ENCODE measurements around the gene SLFN13.

Gene SLFN13

GRCh38 chr17:35486920-35487732, 38.6 kb upstream of the SLFN13 start:
- in situ Hi-C loops (cut with HindIII; ENCODE audit: low sequenced_read_pairs) = no loop called here
- no peak for DNase-seq (ENCODE audit: low read depth)
- TF ChIP-seq, protein P1, sequence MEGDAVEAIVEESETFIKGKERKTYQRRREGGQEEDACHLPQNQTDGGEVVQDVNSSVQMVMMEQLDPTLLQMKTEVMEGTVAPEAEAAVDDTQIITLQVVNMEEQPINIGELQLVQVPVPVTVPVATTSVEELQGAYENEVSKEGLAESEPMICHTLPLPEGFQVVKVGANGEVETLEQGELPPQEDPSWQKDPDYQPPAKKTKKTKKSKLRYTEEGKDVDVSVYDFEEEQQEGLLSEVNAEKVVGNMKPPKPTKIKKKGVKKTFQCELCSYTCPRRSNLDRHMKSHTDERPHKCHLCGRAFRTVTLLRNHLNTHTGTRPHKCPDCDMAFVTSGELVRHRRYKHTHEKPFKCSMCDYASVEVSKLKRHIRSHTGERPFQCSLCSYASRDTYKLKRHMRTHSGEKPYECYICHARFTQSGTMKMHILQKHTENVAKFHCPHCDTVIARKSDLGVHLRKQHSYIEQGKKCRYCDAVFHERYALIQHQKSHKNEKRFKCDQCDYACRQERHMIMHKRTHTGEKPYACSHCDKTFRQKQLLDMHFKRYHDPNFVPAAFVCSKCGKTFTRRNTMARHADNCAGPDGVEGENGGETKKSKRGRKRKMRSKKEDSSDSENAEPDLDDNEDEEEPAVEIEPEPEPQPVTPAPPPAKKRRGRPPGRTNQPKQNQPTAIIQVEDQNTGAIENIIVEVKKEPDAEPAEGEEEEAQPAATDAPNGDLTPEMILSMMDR (IDR thresholded peaks at IDR 0.05; ENCODE audit: low read depth, low read length, missing control alignments) = no peak
- H3K4me3 ChIP-seq (ENCODE audit: low read depth, low read length) = peak overlapping the region; percentile 41

DNA sequence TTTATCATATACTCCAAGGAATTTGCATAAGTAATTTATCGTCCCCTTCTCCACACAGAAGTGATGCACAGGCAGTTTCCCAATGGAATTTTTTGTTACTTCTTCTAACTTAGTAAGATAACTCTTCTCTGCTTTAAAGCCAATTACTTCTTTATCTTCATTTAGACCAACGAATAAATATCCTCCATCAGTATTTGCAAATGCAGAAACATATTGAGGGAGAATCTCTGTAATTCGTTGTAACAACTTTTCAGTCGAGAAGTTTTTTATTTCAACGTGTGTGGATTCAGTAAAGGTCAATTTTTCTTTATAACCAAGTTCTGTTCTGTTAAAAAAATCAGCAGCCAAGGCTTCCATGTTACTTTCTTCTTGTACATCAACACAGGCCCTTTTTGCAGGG, 30.7 kb upstream of the SLFN13 start:
- H3K4me3 ChIP-seq (ENCODE audit: low read depth, low read length) = no peak overlapping the region
- TF ChIP-seq, protein P1 (IDR thresholded peaks at IDR 0.05; ENCODE audit: low read depth, low read length, missing control alignments) = no peak
- in situ Hi-C loops (cut with HindIII; ENCODE audit: low sequenced_read_pairs) = no loop called here
- no peak for DNase-seq (ENCODE audit: low read depth)

- TF ChIP-seq, protein P1 (IDR thresholded peaks at IDR 0.05; ENCODE audit: low read depth, low read length, missing control alignments) = no peak
- H3K4me3 ChIP-seq (ENCODE audit: low read depth, low read length) = no peak overlapping the region
- in situ Hi-C loops (cut with HindIII; ENCODE audit: low sequenced_read_pairs) = no loop called here
- no peak for DNase-seq (ENCODE audit: low read depth)
These were observed 28.7 kb upstream of the SLFN13 start for GRCh38 chr17:35477248-35477647.

GRCh38 chr17:35476283-35476820, 27.8 kb upstream of the SLFN13 start:
- TF ChIP-seq, protein P1 (IDR thresholded peaks at IDR 0.05; ENCODE audit: low read depth, low read length, missing control alignments) = no peak
- no peak for DNase-seq (ENCODE audit: low read depth)
- in situ Hi-C loops (cut with HindIII; ENCODE audit: low sequenced_read_pairs) = no loop called here
- no peak overlapping the region for H3K4me3 ChIP-seq (ENCODE audit: low read depth, low read length)

- DNase-seq (ENCODE audit: low read depth) = no peak
- in situ Hi-C loops (cut with HindIII; ENCODE audit: low sequenced_read_pairs) = no loop called here
- no peak overlapping the region for H3K4me3 ChIP-seq (ENCODE audit: low read depth, low read length)
- TF ChIP-seq, protein P1 (IDR thresholded peaks at IDR 0.05; ENCODE audit: low read depth, low read length, missing control alignments) = no peak
These were observed 19.9 kb upstream of the SLFN13 start for GRCh38 chr17:35468475-35468874.

DNA sequence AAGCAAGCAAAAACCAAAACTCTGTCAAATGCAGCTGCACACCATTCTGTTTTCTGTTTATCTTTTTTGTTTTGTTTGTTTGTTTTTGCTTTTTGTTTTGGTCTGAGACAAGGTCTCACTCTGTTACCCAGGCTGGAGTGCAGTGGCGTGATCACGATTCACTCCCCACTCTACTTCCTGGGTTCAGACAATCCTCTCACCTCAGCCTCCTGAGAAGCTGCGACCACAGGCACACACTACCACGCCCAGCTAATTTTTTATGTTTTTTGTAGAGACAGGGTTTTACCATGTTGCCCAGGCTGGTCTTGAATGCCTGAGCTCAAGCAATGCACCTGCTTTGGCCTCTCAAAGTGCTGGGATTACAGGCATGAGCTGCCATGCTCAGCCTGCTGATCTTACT, 19.3 kb upstream of the SLFN13 start:
- TF ChIP-seq, protein P1 (IDR thresholded peaks at IDR 0.05; ENCODE audit: low read depth, low read length, missing control alignments) = no peak
- H3K4me3 ChIP-seq (ENCODE audit: low read depth, low read length) = no peak overlapping the region
- no peak for DNase-seq (ENCODE audit: low read depth)
- in situ Hi-C loops (cut with HindIII; ENCODE audit: low sequenced_read_pairs) = no loop called here

All from astrocyte of the cerebellum (primary cell).